GM18508 (cell line): Measurements from ENCODE around the gene KRT38.
"Not testable (repeated sequence)": the region's sequence is repeated elsewhere in the genome, so short reads cannot be mapped to it uniquely, and the experiment has no call there.

ENCODE experiments used
- ATAC-seq: cut with Tn5 transposase; IDR thresholded peaks from one replicate; pipeline ENCODE4 v1.9.1; 2021; ENCODE audit warnings: moderate number of reproducible peaks; ENCODE audit not compliant: insufficient read depth, unreplicated experiment

The KRT38 gene

GRCh38 chr17:41463746-41464145 is 23.0 kb upstream of the KRT38 start:
- no peak for ATAC-seq

GRCh38 chr17:41462705-41463104 is 21.9 kb upstream of the KRT38 start:
- ATAC-seq, result no peak

GRCh38 chr17:41457676-41458075 is 16.9 kb upstream of the KRT38 start:
- ATAC-seq, result no peak

- no peak for ATAC-seq
Observed at GRCh38 chr17:41456204-41456603, 15.4 kb upstream of the KRT38 start.

GRCh38 chr17:41455236-41455635 is 14.5 kb upstream of the KRT38 start:
- ATAC-seq, result no peak

GRCh38 chr17:41453066-41453465 is 12.3 kb upstream of the KRT38 start:
- no peak for ATAC-seq

- no peak for ATAC-seq
Observed at GRCh38 chr17:41452281-41452680, 11.5 kb upstream of the KRT38 start.

- ATAC-seq, result no peak
Observed at GRCh38 chr17:41451154-41451728, 10.5 kb upstream of the KRT38 start.

GRCh38 chr17:41449008-41449407 is 8.2 kb upstream of the KRT38 start:
- no peak for ATAC-seq

GRCh38 chr17:41448506-41448905 is 7.7 kb upstream of the KRT38 start:
- ATAC-seq, result no peak

- no peak for ATAC-seq
Observed at GRCh38 chr17:41446806-41447205, 6.0 kb upstream of the KRT38 start.

- ATAC-seq, result no peak
Observed at GRCh38 chr17:41444640-41445039, 3.9 kb upstream of the KRT38 start.

GRCh38 chr17:41444186-41444585 is 3.4 kb upstream of the KRT38 start:
- no peak for ATAC-seq

GRCh38 chr17:41442739-41443138 is 2.0 kb upstream of the KRT38 start:
- no peak for ATAC-seq

GRCh38 chr17:41439375-41439774 is 1.4 kb downstream of the KRT38 start:
- ATAC-seq, result no peak

- ATAC-seq, result no peak
Observed at GRCh38 chr17:41437769-41438168, 3.0 kb downstream of the KRT38 start.

GRCh38 chr17:41437254-41437653 is 3.5 kb downstream of the KRT38 start:
- no peak for ATAC-seq

- ATAC-seq, result no peak
Observed at GRCh38 chr17:41434415-41434814, 6.4 kb downstream of the KRT38 start.

GRCh38 chr17:41434005-41434404 is 6.8 kb downstream of the KRT38 start:
- no peak for ATAC-seq

GRCh38 chr17:41433586-41433985 is 7.2 kb downstream of the KRT38 start:
- ATAC-seq, result no peak

- not testable (repeated sequence) for ATAC-seq
Observed at GRCh38 chr17:41430376-41430775, 10.4 kb downstream of the KRT38 start.

GRCh38 chr17:41429667-41430066 is 11.1 kb downstream of the KRT38 start:
- ATAC-seq, result no peak
